Endothelial cell (in vitro differentiated cells): Measurements from ENCODE around the gene MARCHF2. TPM values are rescaled to one million over a fixed set of nuclear protein-coding genes. Genes with fewer than 3 reads are reported as not detected.
A peak's percentile ranks its signal among the peaks of the same experiment; 100 is the strongest.
"Not testable (repeated sequence)": the region's sequence is repeated elsewhere in the genome, so short reads cannot be mapped to it uniquely, and the experiment has no call there.

Experiments used
- DNase-seq: peaks from one replicate; pipeline ENCODE4 v3.0.0; 2021; ENCODE audit warnings: low spot score
- H3K27ac Mint-ChIP-seq: one replicate; pipeline ENCODE4 v1.8.0; 2021; ENCODE audit warnings: mixed read lengths, inconsistent platforms; ENCODE audit not compliant: unreplicated experiment
- H3K27me3 Mint-ChIP-seq: one replicate; pipeline ENCODE4 v1.8.0; 2021; ENCODE audit warnings: mild to moderate bottlenecking, moderate library complexity, mixed read lengths, inconsistent platforms; ENCODE audit not compliant: unreplicated experiment
- H3K36me3 Mint-ChIP-seq: one replicate; pipeline ENCODE4 v1.8.0; 2021; ENCODE audit warnings: mild to moderate bottlenecking, low read depth, mixed read lengths, inconsistent platforms; ENCODE audit not compliant: unreplicated experiment
- H3K4me1 Mint-ChIP-seq: one replicate; pipeline ENCODE4 v1.8.0; 2021; ENCODE audit warnings: mild to moderate bottlenecking, mixed read lengths, inconsistent platforms; ENCODE audit not compliant: unreplicated experiment
- H3K4me3 Mint-ChIP-seq: one replicate; pipeline ENCODE4 v1.8.0; 2021; ENCODE audit warnings: mild to moderate bottlenecking, mixed read lengths, inconsistent platforms; ENCODE audit not compliant: unreplicated experiment
- H3K9me3 Mint-ChIP-seq: one replicate; pipeline ENCODE4 v1.8.0; 2021; ENCODE audit warnings: mixed read lengths, inconsistent platforms; ENCODE audit not compliant: unreplicated experiment
- total RNA-seq: library from RNA; stranded (reverse); fragmentation: NEBNext Ultra II Directional; extraction: Animal tissue kit (Norgen Biotek cat#: 25700); gene quantifications from one replicate; pipeline ENCODE4 v1.2.1, GENCODE V29; 2021; ENCODE audit not compliant: unreplicated experiment
- TF ChIP-seq, protein P1 (sequence below): fragments of 200-600 bp; sonication (generic); IDR thresholded peaks from one replicate; pipeline ENCODE4 v1.5.0; 2021; ENCODE audit warnings: antibody characterized with exemption; ENCODE audit not compliant: unreplicated experiment

The MARCHF2 gene
- total RNA-seq, 1 donor from 2014 or later: 58.2 TPM

DNA sequence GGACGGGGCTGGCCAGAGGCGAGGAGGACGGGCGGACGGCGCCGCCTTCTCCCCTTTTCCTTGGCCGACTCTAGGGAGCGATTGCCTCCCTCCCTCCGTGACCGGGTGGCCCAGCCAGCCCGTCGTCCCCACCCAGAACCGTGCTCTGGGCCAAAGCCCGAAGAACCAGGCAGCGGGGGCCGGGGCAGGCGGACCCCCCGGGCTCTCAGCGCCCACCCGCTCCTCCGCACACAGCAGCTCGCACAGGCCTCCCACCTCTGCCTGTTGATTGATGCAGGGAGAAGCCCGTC is 9.3 kb upstream of the MARCHF2 start:
- no peaks in the 10 kb centered on the region for H3K4me1 Mint-ChIP-seq

DNA sequence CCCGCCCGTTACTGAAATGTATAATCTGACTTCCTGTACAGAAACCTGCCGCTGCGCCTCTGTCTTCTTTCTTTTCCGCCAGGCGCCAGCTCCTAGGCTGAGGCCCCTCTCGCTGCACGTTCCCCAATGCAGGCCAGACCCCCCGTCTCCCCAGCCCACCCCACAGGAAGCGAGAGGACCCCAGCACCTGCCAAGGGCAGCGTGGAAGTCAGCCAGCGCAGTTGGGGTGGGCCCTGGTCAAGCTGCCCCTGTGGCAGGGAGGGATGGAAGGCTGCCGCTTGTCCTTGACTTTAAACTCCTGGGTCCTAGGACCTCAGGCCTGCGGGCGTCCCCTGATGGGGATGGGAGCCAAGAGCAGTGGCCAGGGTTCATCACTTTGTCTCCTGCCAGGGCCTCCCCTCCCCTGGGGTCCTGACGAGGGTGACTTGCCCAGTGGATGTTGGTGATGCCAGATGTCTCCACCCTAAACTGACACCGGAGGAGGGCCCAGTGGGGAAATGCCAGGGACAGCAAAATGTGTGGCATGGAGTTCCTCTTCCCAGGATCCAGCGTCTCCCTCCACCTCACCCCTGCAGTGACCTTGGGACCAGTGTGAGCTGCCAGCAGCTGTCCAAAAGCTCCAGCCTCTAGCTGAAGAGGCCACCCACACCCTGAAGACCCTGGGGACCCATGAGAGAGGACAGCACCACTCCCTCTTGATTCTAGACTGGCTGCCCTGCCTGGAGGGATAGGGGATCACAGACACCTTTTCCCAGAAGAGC is 8.5 kb upstream of the MARCHF2 start:
- Mint-ChIP-seq H3K27ac (no peak overlapping the region), H3K9me3 (no peaks in the 10 kb centered on the region), H3K36me3 (peaks cover 19% of the 10 kb centered on the region), H3K4me3 (peak overlapping the region; percentile 48), H3K4me1 (no peaks in the 10 kb centered on the region), H3K27me3 (peaks cover 10% of the 10 kb centered on the region)
- no peak for DNase-seq
- TF ChIP-seq, protein P1, sequence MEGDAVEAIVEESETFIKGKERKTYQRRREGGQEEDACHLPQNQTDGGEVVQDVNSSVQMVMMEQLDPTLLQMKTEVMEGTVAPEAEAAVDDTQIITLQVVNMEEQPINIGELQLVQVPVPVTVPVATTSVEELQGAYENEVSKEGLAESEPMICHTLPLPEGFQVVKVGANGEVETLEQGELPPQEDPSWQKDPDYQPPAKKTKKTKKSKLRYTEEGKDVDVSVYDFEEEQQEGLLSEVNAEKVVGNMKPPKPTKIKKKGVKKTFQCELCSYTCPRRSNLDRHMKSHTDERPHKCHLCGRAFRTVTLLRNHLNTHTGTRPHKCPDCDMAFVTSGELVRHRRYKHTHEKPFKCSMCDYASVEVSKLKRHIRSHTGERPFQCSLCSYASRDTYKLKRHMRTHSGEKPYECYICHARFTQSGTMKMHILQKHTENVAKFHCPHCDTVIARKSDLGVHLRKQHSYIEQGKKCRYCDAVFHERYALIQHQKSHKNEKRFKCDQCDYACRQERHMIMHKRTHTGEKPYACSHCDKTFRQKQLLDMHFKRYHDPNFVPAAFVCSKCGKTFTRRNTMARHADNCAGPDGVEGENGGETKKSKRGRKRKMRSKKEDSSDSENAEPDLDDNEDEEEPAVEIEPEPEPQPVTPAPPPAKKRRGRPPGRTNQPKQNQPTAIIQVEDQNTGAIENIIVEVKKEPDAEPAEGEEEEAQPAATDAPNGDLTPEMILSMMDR: no peak

More for the DNA sequence above, 9.3 kb upstream of the MARCHF2 start:
- no peak for DNase-seq
- peaks cover 10% of the 10 kb centered on the region for H3K27me3 Mint-ChIP-seq
- no peak overlapping the region for H3K27ac Mint-ChIP-seq
- TF ChIP-seq, protein P1: no peak
- no peaks in the 10 kb centered on the region for H3K9me3 Mint-ChIP-seq
- H3K4me3 Mint-ChIP-seq: no peak overlapping the region
- peaks cover 19% of the 10 kb centered on the region for H3K36me3 Mint-ChIP-seq

DNA sequence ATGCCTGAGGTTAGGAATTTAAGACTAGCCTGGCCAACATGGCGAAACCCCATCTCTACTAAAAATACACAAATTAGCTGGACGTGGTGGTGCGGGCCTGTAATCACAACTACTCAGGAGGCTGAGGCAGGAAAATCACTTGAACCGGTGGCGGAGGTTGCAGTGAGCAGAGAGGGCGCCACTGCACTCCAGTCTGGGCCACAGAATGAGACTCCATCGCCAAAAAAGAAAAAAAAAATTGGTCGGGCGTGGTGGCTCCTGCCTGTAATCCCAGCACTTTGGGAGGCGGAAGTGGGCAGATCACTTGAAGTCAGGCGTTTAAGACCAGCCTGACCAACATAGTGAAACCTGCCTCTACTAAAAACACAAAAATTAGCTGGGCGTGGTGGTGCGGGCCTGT is 2.4 kb upstream of the MARCHF2 start:
- not testable (repeated sequence) for H3K27me3 Mint-ChIP-seq, H3K4me3 Mint-ChIP-seq, DNase-seq, H3K4me1 Mint-ChIP-seq, H3K36me3 Mint-ChIP-seq, H3K9me3 Mint-ChIP-seq, H3K27ac Mint-ChIP-seq

DNA sequence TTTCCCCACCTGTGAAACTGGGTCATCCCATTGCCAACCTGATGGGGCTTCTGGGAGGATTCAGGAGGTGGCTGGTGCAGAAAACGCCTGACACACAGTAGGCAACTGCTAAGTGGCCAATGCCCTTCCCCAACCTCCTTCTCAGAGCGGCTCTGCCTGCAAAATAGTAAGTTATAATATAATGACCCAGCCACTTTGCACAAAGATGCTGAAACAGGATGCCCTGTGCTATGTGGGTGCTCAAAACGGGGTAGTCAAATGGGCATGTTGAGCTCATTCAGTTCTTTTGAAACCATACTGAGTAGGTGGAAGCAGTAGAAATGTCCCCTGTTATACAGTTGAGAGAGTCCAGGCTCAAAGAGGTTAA is 507 bp downstream of the MARCHF2 start:
- TF ChIP-seq, protein P1: no peak
- Mint-ChIP-seq H3K27ac (no peak overlapping the region), H3K4me3 (peak overlapping the region; percentile 88), H3K27me3 (peaks cover 3% of the 10 kb centered on the region), H3K36me3 (peaks cover 4% of the 10 kb centered on the region), H3K4me1 (peaks cover 7% of the 10 kb centered on the region), H3K9me3 (no peaks in the 10 kb centered on the region)
- DNase-seq: no peak

DNA sequence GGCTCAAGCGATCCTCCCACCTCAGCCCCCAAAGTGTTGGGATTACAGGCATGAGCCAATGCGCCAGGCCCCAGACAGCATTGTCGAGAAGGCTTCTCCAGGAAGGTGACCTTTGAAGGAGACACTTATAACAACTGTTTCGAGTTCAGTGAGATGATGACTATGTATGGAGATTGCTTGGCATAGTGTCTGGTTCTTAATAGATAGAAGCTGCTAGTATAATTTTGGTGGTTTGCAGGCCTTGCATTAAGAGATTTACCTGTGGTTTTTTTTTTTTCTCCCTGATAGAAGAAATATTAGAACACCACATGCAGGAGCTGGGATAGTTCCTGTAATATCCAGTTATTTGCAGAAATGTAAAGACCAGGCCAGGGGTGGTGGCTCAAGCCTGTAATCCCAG is 3.7 kb downstream of the MARCHF2 start:
- H3K4me1 Mint-ChIP-seq: peaks cover 7% of the 10 kb centered on the region

More for the DNA sequence above, 3.7 kb downstream of the MARCHF2 start:
- Mint-ChIP-seq H3K36me3 (peaks cover 4% of the 10 kb centered on the region), H3K27ac (no peak overlapping the region), H3K4me3 (no peak overlapping the region), H3K9me3 (no peaks in the 10 kb centered on the region), H3K27me3 (peaks cover 3% of the 10 kb centered on the region)
- DNase-seq: no peak
- TF ChIP-seq, protein P1: no peak
